Measurements from ENCODE around the gene RUFY4.
A peak's percentile ranks its signal among the peaks of the same experiment; 100 is the strongest.

RUFY4 gene, protein sequence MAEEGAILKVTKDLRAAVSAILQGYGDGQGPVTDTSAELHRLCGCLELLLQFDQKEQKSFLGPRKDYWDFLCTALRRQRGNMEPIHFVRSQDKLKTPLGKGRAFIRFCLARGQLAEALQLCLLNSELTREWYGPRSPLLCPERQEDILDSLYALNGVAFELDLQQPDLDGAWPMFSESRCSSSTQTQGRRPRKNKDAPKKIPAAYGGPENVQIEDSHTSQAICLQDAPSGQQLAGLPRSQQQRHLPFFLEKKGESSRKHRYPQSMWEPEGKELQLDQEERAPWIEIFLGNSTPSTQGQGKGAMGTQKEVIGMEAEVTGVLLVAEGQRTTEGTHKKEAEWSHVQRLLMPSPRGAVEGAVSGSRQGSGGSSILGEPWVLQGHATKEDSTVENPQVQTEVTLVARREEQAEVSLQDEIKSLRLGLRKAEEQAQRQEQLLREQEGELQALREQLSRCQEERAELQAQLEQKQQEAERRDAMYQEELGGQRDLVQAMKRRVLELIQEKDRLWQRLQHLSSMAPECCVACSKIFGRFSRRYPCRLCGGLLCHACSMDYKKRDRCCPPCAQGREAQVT

DNA sequence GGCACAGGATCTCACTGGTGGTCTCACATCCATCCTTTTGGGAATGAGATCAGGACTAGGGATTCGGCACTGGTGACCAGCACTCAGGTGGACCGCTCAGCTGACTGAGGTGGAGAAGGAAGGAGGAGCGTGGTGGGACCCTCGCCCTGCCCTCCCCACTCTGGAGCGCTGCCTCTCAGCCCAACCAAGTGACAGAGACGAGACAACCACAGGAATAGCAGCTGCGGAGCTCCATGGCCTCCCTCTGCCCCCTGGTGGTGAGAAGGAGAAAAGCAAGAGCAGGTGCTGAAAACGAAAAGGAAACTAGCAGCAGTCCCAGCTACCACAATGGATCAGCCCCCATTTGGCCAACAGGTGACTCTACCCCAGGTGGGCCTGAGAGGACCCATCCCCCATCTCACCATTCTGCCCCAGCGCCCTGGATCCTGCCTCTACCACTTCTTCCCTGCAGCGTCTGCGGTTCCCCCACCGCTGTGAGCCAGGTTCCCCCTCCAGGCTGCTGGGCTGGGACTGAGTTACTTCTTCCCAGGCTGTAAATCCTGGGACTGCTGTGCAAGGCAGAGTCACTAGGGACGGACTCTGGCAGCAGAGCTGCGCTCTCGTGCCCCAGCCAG is at the start of gene RUFY4:
Gene RUFY4 (plus strand): TSS at position 533 of the 614 bp plus-strand sequence. CDS start 1,353 bp downstream, outside the sequence.
- DNase-seq (ENCODE audit: low read depth): peak; percentile 25

DNA sequence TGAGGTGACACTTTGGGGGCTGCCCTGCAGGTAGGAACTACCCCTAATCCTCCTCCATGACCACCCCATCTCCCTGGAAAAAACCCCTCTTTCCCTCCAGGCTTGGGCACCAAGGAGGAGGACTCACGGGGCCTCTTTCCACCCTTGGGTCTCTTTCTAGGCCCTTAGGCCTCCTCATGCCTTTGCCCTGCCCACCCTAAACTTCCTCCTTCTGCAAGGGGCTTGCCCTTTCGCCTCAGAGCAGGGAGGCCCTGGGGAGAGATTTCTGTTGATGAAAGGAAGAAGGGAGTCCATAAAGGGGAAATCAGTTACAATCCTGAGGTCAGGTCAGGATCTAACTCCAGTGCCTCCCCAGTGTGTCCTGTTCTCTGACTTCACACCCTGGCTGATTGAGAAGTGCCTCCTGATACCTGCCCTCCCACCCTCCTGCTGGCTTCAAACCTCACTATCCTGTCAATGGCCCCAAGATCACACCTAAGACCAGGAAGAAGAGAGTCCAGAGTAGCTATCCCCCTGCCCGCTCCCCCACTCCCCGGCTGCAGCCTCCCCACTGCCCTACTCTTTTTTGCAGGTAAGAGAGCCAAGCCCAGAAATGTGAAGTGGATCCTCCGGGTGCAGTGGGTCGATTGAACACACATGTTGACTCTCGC is 49.5 kb upstream of the RUFY4 start:
- DNase-seq (ENCODE audit: low read depth): no peak

DNA sequence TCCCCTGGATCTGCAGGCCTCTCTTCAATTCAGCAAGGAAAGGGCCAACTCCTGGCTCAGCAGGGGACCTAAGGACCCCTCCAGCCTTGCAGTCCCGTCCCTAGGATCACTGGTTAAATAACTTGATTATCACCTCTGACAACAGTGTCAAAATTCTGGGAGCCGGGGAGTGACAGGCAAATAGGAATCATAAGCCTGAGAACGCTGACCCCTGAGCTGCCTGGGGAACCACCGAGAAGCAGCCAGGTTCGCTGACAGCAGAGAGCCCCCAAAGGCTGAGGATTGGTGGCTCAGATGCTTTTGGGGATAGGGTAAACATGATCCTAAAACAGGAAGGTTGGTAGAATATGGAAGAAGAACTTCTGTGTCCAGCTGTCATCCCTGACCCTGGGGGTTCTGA is 48.8 kb upstream of the RUFY4 start:
- no peak for DNase-seq (ENCODE audit: low read depth)

DNA sequence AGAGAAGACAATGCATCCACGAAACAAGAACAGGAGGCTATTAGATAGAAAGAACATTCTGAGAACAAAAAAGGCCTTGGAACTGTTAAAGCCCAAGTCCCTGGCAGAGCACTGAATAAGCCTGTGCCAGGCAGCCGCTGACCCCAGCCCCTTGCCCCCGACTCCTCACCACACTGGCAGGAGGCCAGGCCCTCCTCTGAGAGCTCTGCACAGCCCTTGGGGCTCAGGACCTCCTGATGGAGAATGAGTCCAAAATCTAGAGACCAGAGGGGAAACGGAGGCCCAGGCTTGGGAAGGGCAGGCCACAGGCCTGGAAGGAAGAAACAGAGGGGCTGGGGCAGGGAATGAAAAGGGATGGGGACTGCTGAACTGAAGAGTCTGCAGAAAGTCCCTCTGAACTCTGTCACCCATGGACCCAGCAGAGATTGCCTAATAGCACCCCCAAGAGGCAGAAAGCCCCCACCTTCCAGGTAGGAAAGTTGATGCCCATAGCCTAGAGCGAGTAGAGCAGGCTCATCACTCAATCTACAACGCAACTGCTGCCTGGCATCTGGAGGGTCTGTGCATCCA is 48.0 kb upstream of the RUFY4 start:
- DNase-seq (ENCODE audit: low read depth): no peak

DNA sequence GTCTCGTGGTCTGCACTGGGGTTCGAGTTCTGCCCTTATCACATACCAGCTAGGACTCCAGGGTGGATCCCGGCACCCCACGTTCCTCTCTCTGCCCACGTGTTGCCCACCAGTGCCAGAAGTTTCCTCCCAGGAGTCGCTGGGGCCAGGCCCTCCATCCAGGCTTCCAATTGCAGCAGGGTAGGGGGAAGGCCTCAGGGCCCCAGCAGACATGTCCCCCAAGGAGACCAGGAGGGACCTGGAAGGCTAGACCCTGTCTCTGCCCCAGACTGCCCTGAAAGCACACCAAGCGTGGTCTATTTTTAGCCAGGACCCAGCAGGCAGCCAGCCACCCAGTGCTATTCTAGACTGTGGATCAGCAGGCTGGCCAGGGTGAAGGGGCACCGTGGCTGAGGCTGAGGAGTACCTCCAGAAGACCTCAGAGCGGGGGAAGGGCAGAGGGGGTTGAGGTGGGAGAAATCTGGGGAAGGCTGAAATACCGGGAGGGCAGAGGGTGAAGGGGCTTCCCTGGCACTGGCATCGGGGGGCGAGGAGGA is 47.4 kb upstream of the RUFY4 start:
- DNase-seq (ENCODE audit: low read depth): no peak

DNA sequence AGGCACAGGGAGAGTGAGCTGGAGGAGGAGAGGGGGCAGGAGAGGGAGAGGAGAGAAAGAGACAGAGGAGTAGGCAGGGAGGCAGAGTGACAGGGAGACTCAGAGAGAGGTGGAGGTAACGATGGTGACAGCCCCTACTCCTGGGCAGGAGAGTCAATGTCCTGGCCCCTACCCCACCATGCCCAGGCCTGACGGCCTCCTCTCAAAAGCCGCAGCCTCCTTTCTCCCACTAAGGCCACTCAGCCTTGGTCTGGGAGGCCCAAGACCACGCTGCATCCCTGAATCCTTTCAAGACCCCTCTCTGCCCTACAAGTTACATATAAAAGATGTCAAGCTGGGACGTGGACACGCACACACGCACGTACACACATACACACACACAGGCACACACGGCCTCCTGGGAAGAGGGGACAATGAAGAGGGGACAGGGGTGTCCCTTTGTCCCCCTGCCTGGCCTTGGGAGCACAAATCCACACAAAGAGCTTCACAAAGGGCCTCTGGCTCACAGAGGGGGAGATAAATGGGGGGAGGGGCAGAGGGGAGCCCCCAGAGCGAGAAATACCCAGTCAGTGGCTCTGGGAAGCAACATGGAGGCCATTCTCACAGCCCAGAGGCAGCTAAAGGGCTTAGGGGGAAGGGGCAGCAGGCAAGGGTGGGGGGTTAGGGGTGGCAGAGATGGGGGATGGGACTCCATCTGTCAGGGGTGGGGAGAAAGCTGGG is 46.8 kb upstream of the RUFY4 start:
- DNase-seq (ENCODE audit: low read depth): no peak

DNA sequence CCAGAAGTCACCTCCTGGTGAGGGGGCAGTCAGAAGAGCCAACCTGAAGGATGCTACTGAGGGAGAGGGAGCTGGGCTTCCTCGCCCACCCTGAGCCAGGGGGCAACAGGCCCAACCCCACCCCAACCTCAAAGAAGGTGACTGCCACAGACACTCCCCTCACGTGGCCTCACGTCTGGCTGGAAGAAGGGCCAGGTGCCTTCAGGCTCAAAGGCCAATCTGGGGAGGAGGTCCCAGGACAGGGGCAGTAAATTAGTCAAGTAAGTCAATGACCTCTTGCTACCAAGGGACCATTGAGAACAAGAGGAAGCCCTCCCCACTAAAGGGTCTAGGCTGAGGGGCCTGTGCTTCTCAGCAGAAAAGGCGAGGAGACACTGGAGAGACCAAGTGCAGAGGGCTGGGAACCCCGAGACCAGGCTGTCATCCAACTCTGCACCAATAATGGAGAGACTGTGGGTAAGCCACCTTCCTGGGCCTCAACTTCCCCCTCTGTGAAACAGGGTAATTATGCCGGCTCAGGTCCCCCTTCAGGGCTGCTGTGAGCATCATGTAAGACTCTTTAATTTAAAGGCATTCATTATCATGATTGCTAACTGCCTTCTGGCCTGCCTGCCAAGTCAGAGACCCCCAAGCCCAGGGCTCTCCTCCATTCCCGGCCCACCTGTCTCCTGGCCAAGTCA is 46.1 kb upstream of the RUFY4 start:
- no peak for DNase-seq (ENCODE audit: low read depth)

DNA sequence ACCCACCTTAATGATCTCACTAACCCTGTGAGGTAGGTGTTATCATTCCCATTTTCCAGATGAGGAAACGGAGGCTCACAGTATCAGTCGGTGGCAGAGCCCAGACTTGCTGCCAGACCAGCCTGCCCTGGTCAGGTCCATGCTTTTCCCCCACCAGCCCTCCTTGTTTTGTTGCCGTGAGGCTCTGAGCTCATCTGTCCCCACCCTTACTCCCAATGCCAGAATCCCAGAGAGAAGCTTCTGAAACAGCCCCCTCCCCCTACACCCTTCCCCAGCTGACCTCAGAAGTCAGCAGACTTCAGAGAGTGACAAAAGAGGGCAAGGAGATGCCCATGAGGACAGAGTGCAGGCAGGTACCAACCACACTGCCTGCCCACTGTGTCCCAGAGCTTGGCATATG is 45.4 kb upstream of the RUFY4 start:
- no peak for DNase-seq (ENCODE audit: low read depth)

DNA sequence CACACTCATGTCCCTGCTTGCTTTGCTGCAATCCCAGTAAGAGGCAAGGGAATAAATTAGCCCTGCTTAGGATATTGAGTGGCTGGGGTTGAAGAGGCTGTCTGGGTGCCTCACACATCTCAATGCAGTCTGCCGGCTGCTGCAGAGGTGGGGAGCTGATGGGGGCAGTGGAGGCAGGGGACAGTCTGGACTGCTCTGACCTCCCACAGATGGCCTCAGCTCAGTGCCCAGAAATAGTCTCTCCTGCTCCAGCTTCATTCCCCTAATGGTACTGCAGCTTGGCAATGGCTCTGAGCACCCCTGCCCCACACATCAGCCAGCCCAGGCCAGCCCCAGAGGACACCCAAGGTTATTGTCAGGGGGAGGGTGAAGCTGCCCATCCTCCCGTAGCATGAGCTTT is 44.7 kb upstream of the RUFY4 start:
- DNase-seq (ENCODE audit: low read depth): no peak

DNA sequence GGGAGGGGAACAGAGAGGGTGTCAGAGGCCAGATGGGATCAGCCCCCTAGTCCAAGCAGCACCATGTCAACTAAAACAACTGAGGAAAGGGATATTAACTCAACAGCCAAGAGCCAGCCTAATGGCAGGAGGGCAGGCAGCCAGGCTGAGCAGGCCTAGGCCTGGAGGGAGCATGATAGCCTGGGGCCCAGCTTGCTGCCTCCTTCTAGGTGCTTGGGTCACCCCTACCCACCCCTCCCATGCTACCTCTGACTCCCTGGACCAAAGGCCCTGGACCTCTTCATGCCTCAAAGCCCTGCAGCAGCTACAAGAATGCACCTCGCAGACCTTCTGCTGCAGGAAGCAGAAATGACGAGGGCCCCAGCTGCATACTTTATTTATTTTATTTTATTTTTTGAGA is 44.2 kb upstream of the RUFY4 start:
- no peak for DNase-seq (ENCODE audit: low read depth)

DNA sequence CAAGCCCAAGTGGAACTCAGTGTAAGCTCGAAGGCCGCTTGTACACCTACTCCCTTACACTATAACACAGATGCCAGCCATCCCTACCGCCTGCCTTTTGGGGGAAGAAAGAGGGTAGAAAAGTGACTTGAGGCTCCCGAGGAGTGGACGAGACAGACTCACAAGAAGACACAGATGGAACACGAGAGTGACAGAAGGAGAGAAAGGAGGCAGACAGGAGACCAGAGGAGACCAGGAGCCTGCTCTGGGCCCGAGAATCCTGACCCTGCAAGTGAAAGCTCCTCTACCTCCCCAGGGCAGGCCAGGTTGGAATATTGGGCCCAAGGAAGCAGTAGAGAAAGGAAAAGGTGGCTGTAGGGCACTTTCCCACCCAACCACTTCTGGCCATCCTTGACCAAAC is 42.8 kb upstream of the RUFY4 start:
- no peak for DNase-seq (ENCODE audit: low read depth)

DNA sequence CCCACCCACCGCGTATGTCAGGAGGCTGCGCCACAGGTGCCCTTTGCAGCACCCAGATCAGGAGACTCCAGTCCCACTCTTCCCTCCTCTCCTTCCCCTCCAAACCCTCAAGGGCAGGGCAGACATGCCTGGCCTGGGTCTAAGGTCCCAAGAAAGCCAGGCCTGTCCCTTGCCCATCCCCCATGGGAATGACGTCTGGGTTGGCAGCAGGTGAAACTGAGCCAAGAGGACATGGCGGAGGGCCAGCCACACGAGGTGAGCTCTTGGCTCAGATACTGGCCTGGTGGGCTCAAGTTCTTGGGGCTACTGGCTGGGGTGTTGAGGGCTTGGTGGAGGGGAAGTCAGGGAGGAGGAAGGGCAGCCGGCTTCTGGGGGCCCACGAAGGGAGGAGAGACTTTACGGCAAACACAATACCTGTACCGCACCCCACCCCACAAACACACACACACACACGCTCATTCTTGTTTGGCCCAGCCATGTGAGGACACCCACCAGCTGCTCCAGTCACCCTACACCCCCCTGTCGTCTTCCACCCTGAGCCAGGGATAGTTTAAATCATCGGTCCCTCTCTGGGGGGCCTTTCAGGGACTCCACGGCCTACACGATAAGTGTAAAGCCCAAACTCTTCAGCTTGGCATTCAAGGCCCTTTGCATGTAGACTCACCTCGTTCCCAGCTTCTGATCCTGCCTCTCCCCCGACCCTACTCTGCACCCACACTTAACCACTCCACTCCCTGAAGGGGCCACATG is 42.2 kb upstream of the RUFY4 start:
- no peak for DNase-seq (ENCODE audit: low read depth)

DNA sequence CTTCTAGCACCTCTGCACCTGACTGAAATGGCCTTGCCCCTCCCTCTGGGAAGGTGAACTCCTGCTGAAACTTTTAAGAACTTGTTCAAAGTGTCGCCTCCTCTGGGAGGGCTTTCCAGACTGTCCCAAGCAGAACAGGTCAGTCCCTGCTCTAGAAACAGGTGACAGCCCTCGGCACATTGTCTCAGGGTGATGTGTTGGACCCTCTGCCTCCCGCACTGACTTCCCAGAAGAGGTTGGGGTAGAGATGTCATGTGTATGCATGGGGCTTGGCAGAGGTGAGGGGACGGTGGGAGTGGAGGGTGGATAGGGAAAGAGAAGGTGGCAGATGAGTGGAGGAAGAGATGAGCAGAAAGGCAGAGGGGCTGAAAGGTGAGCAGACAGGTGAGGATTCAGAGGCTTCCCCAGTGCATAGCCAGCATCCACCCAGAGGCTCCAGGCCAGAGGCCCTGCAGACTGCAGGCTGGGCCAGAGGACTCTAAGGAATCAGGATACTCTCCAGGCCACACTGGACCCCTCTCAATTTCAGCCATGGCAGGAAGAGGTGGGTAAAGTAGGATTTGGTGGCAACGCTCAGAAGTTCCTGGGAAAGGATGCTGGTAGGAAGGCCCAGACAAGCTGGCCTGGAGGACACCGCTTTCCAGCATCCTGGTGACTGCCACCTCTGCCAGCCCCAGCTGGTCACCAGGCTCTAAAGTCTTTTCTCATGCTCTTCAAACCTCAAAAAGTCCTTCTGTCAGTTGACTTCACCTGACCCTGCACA is 41.4 kb upstream of the RUFY4 start:
- no peak for DNase-seq (ENCODE audit: low read depth)

DNA sequence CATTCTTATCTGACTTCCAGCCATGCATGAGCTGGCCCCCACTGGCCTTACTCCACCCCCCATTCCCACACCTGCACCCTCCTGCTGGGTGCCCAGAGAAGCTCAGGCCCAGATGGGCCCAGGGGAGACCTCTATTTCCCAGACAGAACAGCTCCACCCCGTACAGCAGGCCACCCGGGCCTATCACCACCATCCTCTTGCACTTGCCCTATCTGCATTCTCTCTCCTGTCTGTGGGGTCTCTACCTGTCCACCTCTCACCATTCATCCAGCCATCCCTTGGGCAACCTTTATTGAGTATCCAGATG is 40.9 kb upstream of the RUFY4 start:
- no peak for DNase-seq (ENCODE audit: low read depth)

DNA sequence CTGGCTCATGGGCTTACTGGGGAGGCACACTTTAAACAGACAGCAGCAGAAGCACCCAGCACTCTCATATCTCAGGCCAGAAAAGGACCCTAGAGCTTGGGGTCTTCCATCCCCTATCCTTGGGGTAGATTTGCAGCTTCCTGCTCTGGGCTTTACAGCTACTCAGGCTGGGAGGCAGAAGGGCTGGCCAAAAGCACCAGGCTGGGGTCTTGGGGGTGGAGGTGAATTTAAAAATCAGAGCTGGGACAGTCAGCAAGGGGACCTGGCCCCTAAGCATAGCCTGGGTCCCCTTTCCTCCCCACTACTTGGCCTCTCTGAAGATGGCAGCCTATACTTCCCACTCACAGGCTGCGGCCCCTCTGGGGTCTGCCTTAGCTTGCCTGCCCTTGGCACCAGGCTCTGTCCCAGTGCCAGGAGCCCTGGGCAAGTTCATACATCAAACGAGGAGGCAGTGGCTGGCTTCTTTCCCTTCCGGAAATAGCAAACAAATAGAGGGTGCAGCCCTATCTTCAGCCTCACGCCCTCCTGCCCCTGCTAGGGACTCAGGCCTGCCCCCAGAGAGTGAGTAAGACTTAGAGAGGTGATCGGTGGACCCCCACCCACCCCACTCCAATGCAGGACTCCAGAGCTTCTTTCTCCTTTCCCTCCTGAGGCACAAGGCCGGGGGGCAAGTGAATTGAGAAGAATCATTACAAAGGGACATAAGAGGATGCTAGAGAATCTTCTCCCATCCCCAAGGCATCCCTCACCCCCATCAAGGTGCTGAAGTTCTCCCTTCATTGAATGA is 40.3 kb upstream of the RUFY4 start:
- DNase-seq (ENCODE audit: low read depth): no peak

DNA sequence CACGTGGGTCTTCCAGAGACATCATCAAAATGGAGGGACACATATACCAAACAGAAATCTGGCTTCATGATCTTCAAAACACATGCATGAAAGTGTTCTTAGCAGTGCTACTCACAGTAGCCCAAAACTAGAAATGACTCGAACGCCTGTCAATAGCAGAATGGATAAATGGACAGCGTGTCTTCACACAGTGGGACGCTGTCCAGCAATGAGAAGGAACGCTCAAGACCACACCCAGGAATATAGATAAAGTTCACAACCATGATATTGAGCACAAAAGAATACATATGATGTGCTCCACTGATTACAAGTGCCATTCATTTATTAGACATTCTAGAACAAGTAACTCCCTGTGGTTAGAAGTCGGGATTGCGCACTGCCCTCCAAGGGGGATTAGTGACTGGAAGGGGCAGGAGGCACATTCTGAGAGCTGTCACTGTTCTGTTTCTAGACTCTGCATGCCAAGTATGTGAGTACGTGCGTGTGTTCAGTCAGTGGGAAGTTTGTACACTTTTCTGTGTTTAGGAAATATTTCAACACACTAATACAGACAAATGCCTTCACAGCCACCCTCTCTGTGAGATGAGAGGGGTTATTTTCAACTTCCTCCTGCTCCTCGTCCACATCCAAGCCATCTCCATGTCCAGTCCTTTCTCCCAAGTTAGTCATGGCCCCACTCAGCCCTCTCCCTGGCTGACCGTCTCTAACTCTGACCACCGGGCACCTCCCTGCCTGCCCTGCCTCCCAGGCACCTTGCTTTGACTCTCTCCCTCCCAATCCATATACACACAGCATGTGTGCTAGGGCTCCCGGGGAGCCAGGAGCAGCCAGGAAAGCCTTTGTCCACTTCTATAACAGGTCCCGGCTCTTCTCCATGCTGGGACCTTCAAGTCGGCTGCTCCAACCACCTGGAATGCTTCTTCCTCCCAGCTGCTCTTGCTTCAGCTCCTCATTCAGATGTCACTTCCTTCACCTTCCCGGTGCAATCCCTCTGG is 39.4 kb upstream of the RUFY4 start:
- no peak for DNase-seq (ENCODE audit: low read depth)

DNA sequence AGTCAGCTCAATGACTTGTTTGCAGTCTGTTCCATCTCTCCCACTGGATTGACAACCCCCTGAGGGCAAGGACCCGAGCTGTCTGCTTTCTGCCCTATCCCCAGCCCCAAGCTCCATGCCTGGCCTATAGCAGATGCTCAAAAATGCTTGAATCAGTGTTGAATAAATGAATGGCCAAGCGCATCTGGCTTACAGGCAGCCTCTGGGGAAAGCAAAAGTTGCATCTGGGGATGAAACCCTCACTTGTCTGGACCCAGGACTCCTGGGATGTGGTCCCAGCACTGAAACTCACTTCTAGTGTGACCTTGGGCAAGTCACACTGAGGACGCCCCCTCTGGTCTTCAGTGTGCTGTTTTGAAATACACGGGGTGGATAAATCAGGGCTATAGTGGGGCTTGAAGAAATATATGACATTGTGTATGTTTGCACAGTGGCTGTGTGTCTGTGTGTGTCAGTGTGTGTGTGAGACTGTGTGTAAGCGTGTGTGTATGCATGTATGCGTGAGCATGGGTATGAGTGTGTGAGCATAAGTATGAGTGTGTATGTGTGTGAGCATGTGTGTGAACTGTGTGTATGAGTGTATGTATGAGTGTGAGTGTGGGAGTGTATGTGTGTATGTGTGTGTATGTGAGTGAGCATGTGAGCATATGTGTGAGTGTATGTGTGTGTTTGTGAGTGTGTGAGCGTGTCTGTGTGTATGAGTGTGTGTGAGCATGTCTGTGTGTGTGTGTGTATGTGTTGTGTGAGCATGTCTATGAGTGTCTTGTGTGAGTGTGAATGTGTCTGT is 38.5 kb upstream of the RUFY4 start:
- DNase-seq (ENCODE audit: low read depth): no peak
